WI38 (cell line): Measurements from ENCODE around the gene GBF1.

Source experiments
- H3K4me3 ChIP-seq: 2 replicates; pipeline ENCODE4 v1.5.1; 2011; ENCODE audit warnings: low read depth, mild to moderate bottlenecking, control low read depth, low read length
- CTCF ChIP-seq: IDR thresholded peaks from 2 replicates; pipeline ENCODE4 v1.5.1; 2012; ENCODE audit warnings: low read depth, mild to moderate bottlenecking, control low read depth, low read length

Gene GBF1

DNA sequence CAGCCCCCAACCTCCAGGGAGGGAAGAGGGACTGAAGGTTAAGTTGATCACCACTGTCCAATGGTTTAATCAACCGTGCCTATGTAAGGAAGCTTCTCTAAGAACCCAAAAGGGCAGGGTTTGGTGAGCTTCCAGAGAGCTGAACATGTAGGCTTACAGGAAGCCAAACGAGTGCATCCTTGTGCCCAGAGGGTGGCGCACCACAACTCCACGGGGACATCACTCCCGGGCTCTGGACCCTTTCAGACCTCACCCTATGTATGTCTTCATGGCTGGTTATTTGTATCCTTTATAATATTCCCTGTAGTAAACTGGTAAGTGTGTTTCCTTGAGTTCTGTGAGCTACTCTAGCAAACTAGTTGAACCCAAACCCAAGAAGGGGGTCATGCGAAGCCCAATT lies 138.7 kb downstream of the GBF1 start:
- TF ChIP-seq CTCF: no peak
- no peak overlapping the region for H3K4me3 ChIP-seq

GRCh38 chr10:102384606-102385429 lies 139.5 kb downstream of the GBF1 start:
- H3K4me3 ChIP-seq: no peak overlapping the region
- no peak for TF ChIP-seq CTCF

DNA sequence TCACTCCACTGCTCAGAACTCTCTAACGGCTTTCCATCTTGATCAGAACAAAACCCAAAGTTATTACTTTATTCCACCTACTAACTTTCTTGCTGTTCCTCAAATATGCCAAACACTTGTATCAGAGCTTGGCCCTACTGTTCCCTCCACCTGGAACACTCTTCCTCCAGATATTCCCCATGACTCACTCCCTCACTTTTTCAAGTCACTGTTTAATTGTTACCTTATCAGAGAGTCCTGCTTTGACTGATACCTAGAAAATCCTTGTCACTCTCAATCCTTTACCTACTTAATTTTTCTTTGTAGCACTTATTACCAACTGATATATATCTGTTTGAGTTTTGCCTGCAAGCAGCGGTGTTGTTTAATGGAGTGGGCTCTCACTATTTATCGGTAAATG lies 144.6 kb downstream of the GBF1 start:
- TF ChIP-seq CTCF: no peak
- no peak overlapping the region for H3K4me3 ChIP-seq

GRCh38 chr10:102392306-102392705 lies 147.0 kb downstream of the GBF1 start:
- TF ChIP-seq CTCF: no peak
- no peak overlapping the region for H3K4me3 ChIP-seq

GRCh38 chr10:102393411-102394078 lies 148.2 kb downstream of the GBF1 start:
- peak overlapping the region; percentile 84 for H3K4me3 ChIP-seq
- TF ChIP-seq CTCF: peak; percentile 92

- no peak for TF ChIP-seq CTCF
- peak overlapping the region; percentile 84 for H3K4me3 ChIP-seq
Observed at GRCh38 chr10:102394079-102394800, 148.9 kb downstream of the GBF1 start.
